Neural cell (in vitro differentiated cells): Measurements from ENCODE around the gene PALMD.

Experiments used
- EZH2 ChIP-seq: fragments of 200-600, 300-800 bp; shearing (Covaris generic), sonication (generic); IDR thresholded peaks from 2 replicates; pipeline ENCODE4 v1.6.1; 2014; ENCODE audit warnings: antibody characterized with exemption, low read length, borderline replicate concordance, mild to moderate bottlenecking; ENCODE audit not compliant: insufficient read depth, poor library complexity, severe bottlenecking
- RAD21 ChIP-seq: fragments of 450-650 bp; conservative IDR thresholded peaks from 2 replicates; pipeline ENCODE4 v1.6.1; 2014; ENCODE audit warnings: antibody characterized with exemption, mild to moderate bottlenecking, moderate library complexity
- TAF1 ChIP-seq: IDR thresholded peaks from 2 replicates; pipeline ENCODE4 v1.6.1; 2012; ENCODE audit warnings: low read depth

- TF ChIP-seq TAF1 (no peak), EZH2 (no peak), RAD21 (no peak)
Measured at GRCh38 chr1:99622702-99623347, 23.1 kb upstream of the PALMD start.
